Measurements from ENCODE around the gene SPRR2F. TPM values are rescaled to one million over a fixed set of nuclear protein-coding genes. Genes with fewer than 3 reads are reported as not detected.

Gene SPRR2F, protein sequence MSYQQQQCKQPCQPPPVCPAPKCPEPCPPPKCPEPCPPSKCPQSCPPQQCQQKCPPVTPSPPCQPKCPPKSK
- not detected in 2 replicates for total RNA-seq

DNA sequence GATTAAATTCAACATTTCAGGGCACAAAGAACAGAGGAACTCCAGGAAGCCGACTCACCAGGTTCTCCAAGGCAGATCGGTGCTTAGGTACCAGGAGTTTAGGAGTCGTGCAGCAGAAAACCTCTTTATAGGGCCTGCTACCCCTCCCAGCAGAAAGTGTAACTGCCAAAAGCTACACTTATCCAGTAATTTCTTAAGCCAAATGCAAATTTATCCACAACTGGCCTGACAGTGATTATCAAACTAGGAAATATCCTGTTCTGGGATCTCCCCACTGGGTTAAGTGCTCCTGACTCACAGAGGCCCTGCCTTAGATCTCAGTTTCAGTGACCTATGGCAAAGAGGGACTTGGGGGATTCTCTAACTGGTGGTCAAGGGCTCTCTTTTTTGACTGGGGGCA is at the start of gene SPRR2F:
TSS of gene SPRR2F (minus strand) at position 101 of the 400 bp plus-strand sequence. CDS start 783 bp downstream, outside the sequence.

DNA sequence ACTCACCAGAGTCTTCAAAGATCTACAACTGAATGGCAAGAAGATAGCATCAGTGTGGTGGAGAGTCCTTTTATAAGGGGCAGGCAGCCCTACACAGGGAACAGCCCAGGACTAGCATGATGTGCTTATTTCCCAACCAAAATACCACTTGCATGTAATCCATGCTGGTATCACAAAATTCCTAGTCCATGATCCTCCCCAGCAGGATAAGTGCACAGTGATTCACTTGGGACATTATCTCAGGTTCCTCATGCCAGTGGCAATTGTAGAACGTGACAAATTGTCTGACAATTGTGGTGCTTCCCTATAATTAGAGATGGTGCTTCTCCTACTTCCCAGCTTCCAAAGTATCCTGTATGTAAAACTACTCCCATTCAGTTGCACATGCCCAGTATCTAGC is 37.5 kb upstream of the SPRR2F start, which contains the start of gene SPRR2G:
TSS of gene SPRR2G (minus strand) at position 45 of the 400 bp plus-strand sequence. CDS start 780 bp downstream, outside the sequence.

DNA sequence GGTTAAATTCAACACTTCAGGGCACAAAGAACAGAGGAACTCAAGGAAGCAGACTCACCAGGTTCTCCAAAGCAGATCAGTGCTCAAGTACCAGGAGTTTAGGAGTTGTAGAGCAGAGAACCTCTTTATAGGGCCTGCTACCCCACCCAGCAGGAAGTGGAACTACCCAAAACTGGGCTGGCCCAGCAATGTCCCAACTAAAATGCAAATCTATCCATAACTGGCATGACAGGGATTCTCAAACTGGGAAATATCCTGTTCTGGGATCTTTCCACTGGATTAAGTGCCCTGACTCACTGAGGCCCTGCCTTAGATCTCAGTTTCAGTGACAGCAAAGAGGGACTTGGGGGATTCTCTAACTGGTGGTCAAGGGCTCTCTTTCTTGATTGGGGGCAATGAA is 18.9 kb downstream of the SPRR2F start, which contains the start of gene SPRR2E:
TSS of gene SPRR2E (minus strand) at position 101 of the 400 bp plus-strand sequence. CDS start 775 bp downstream, outside the sequence.

DNA sequence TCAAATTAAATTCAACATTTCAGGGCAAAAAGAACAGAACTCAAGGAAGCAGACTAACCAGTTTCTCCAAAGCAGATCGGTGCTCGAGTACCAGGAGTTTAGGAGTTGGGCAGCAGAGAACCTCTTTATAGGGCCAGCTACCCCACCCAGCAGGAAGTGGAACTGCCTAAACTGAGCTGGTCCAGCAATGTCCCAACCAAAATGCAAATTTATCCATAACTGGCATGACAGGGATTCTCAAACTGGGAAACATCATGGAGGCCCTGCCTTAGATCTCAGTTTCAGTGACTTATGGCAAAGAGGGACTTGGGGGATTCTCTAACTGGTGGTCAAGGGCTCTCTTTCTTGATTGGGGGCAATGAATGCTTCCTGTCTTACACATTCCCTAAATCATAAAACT is 41.8 kb downstream of the SPRR2F start, which contains the start of gene SPRR2B:
TSS of gene SPRR2B (minus strand) at position 101 of the 400 bp plus-strand sequence. CDS start 772 bp downstream, outside the sequence.

Small RNAs within 50 kb of the gene (small RNA-seq; reads per million reads assigned to genes)
- not detected for gene SPRR2C

Other genes with a start within 250 kb of the SPRR2F start
- gene SMCP, start 235.2 kb downstream of the SPRR2F start, total RNA-seq = 0.37 TPM in 1 of 2 replicates, not detected in the other
- under 0.01 TPM in 1 of 2 replicates, not detected in the other for gene IVL, start 205.0 kb downstream of the SPRR2F start, total RNA-seq
- not detected in 2 replicates for gene SPRR5, start 166.3 kb downstream of the SPRR2F start, total RNA-seq
- not detected in 2 replicates for gene SPRR4, start 142.9 kb downstream of the SPRR2F start, total RNA-seq
- not detected in 2 replicates for gene SPRR1A, start 129.4 kb downstream of the SPRR2F start, total RNA-seq
- not detected in 2 replicates for gene SPRR3, start 111.8 kb downstream of the SPRR2F start, total RNA-seq
- not detected in 2 replicates for gene SPRR1B, start 82.3 kb downstream of the SPRR2F start, total RNA-seq
- gene SPRR2D, start 72.4 kb downstream of the SPRR2F start, total RNA-seq = not detected in 2 replicates
- gene SPRR2A, start 56.0 kb downstream of the SPRR2F start, total RNA-seq = not detected in 2 replicates
- gene SPRR2B, start 41.9 kb downstream of the SPRR2F start, total RNA-seq = not detected in 2 replicates
- gene SPRR2E, start 19.0 kb downstream of the SPRR2F start, total RNA-seq = not detected in 2 replicates
- gene SPRR2G, start 37.4 kb upstream of the SPRR2F start, total RNA-seq = not detected in 2 replicates
- gene LELP1, start 89.9 kb upstream of the SPRR2F start, total RNA-seq = not detected in 2 replicates
- gene PRR9, start 104.1 kb upstream of the SPRR2F start, total RNA-seq = not detected in 2 replicates
- not detected in 2 replicates for gene LORICRIN, start 146.2 kb upstream of the SPRR2F start, total RNA-seq
- gene PGLYRP3, start 199.4 kb upstream of the SPRR2F start, total RNA-seq = not detected in 2 replicates
- gene PGLYRP4, start 235.3 kb upstream of the SPRR2F start, total RNA-seq = not detected in 2 replicates
- not detected in 2 replicates for gene S100A9, start 244.3 kb upstream of the SPRR2F start, total RNA-seq